HG02678 (cell line): ENCODE data around the gene GPR108.

Experiments used
- ATAC-seq: cut with Tn5 transposase; IDR thresholded peaks from one replicate; pipeline ENCODE4 v1.9.1; 2021; ENCODE audit warnings: mild to moderate bottlenecking, moderate library complexity; ENCODE audit not compliant: unreplicated experiment

GPR108 gene

GRCh38 chr19:6708346-6708745 is 29.0 kb downstream of the GPR108 start:
- no peak for ATAC-seq

- no peak for ATAC-seq
These were observed 29.7 kb downstream of the GPR108 start for GRCh38 chr19:6707658-6708018.

- no peak for ATAC-seq
These were observed 30.2 kb downstream of the GPR108 start for GRCh38 chr19:6707011-6707657.

GRCh38 chr19:6706633-6706958 is 30.8 kb downstream of the GPR108 start:
- ATAC-seq = no peak

GRCh38 chr19:6705931-6706632 is 31.3 kb downstream of the GPR108 start:
- no peak for ATAC-seq

GRCh38 chr19:6700586-6701316 is 36.6 kb downstream of the GPR108 start:
- ATAC-seq = no peak

- no peak for ATAC-seq
These were observed 37.4 kb downstream of the GPR108 start for GRCh38 chr19:6699935-6700334.

GRCh38 chr19:6697291-6697690 is 40.1 kb downstream of the GPR108 start:
- no peak for ATAC-seq

GRCh38 chr19:6696239-6696820 is 41.0 kb downstream of the GPR108 start:
- no peak for ATAC-seq

- ATAC-seq = no peak
These were observed 43.1 kb downstream of the GPR108 start for GRCh38 chr19:6694147-6694815.

GRCh38 chr19:6693681-6694080 is 43.7 kb downstream of the GPR108 start:
- ATAC-seq = no peak

- ATAC-seq = no peak
These were observed 44.3 kb downstream of the GPR108 start for GRCh38 chr19:6693056-6693471.

- no peak for ATAC-seq
These were observed 45.4 kb downstream of the GPR108 start for GRCh38 chr19:6692027-6692426.

- no peak for ATAC-seq
These were observed 46.0 kb downstream of the GPR108 start for GRCh38 chr19:6691342-6691741.

- no peak for ATAC-seq
These were observed 47.1 kb downstream of the GPR108 start for GRCh38 chr19:6690160-6690885.

- no peak for ATAC-seq
These were observed 50.3 kb downstream of the GPR108 start for GRCh38 chr19:6687114-6687513.

GRCh38 chr19:6686628-6686975 is 50.8 kb downstream of the GPR108 start:
- no peak for ATAC-seq

GRCh38 chr19:6685962-6686627 is 51.3 kb downstream of the GPR108 start:
- ATAC-seq = no peak

GRCh38 chr19:6685482-6685881 is 51.9 kb downstream of the GPR108 start:
- no peak for ATAC-seq

GRCh38 chr19:6683971-6684370 is 53.4 kb downstream of the GPR108 start:
- ATAC-seq = no peak
